Keratinocyte (primary cell): ENCODE results near the gene CHD3. TPM values are rescaled to one million over a fixed set of nuclear protein-coding genes. Genes with fewer than 3 reads are reported as not detected.

ENCODE experiments used
- DNase-seq: peaks from one replicate; pipeline ENCODE4 v3.0.0-alpha.2; 2011; ENCODE audit warnings: low read depth, missing footprints, low spot score
- FAIRE-seq: peaks from 2 replicates; lab custom pipeline; 2011; peaks lifted over from hg19 to GRCh38; lab: Jason Lieb, UNC
- H2AFZ ChIP-seq: 2 replicates; pipeline ENCODE4 v1.6.0; 2012; ENCODE audit warnings: low read length, control low read depth, inconsistent platforms; ENCODE audit not compliant: control insufficient read depth
- H3K27ac ChIP-seq: 2 replicates; pipeline ENCODE4 v1.5.1; 2011; ENCODE audit warnings: low read length; ENCODE audit not compliant: control insufficient read depth, insufficient read depth
- H3K27me3 ChIP-seq: 3 replicates; pipeline ENCODE4 v1.6.0; 2011; ENCODE audit warnings: low read length; ENCODE audit not compliant: control insufficient read depth, insufficient read depth; ENCODE audit errors: extremely low read depth
- H3K36me3 ChIP-seq, 2 experiments: 2 replicates in 1 of 2; 3 replicates in 1 of 2; pipeline ENCODE4 v1.5.1; 2011; ENCODE audit warnings: low read length in 2 of 2, mild to moderate bottlenecking in 1 of 2; ENCODE audit not compliant: control insufficient read depth in 2 of 2, insufficient read depth in 2 of 2; ENCODE audit errors: extremely low read depth in 1 of 2
- H3K4me1 ChIP-seq: 3 replicates; pipeline ENCODE4 v1.5.1; 2011; ENCODE audit warnings: low read length; ENCODE audit not compliant: control insufficient read depth, insufficient read depth; ENCODE audit errors: extremely low read depth
- H3K4me2 ChIP-seq: 3 replicates; pipeline ENCODE4 v1.6.0; 2011; ENCODE audit warnings: low read depth, low read length; ENCODE audit not compliant: control insufficient read depth, insufficient read depth; ENCODE audit errors: extremely low read depth
- H3K4me3 ChIP-seq, 3 experiments: fragments of 200-600 bp in 1 of 3; sonication (generic) in 1 of 3; 2 replicates in 2 of 3; 3 replicates in 1 of 3; pipeline ENCODE4 v1.5.1; 2011 to 2016; ENCODE audit warnings: low read length in 3 of 3, mild to moderate bottlenecking in 3 of 3, control low read depth in 2 of 3, inconsistent platforms in 1 of 3, low read depth in 1 of 3, mixed read lengths in 1 of 3, mixed run types in 1 of 3, moderate library complexity in 1 of 3; ENCODE audit not compliant: control insufficient read depth in 2 of 3, insufficient read depth in 2 of 3; ENCODE audit errors: extremely low read depth in 1 of 3
- H3K79me2 ChIP-seq: 2 replicates; pipeline ENCODE4 v1.6.0; 2012; ENCODE audit warnings: low read length; ENCODE audit not compliant: control insufficient read depth, insufficient read depth
- H3K9ac ChIP-seq: 3 replicates; pipeline ENCODE4 v1.6.0; 2011; ENCODE audit warnings: low read length; ENCODE audit not compliant: control insufficient read depth, insufficient read depth; ENCODE audit errors: extremely low read depth
- H3K9me1 ChIP-seq: 3 replicates; pipeline ENCODE4 v1.6.0; 2011; ENCODE audit warnings: low read length; ENCODE audit not compliant: control insufficient read depth, insufficient read depth; ENCODE audit errors: extremely low read depth
- H3K9me3 ChIP-seq: 2 replicates; pipeline ENCODE4 v1.5.1; 2012; ENCODE audit warnings: low read depth, low read length; ENCODE audit not compliant: control insufficient read depth
- H4K20me1 ChIP-seq: 3 replicates; pipeline ENCODE4 v1.6.0; 2011; ENCODE audit warnings: low read length; ENCODE audit not compliant: control insufficient read depth, insufficient read depth; ENCODE audit errors: extremely low read depth
- EZH2 ChIP-seq: IDR thresholded peaks from one replicate; pipeline ENCODE4 v1.6.1; 2012; ENCODE audit warnings: inconsistent platforms, mild to moderate bottlenecking, low read length, moderate library complexity
- dilution Hi-C: fragments of 300-500 bp; cut with MboI; formaldehyde crosslinking; loops from one replicate; pipeline ENCODE4 v1.7.0; 2020; ENCODE audit warnings: low sequenced_read_pairs; ENCODE audit not compliant: extremely low pct_ligation_motif_present
- polyA plus RNA-seq, 5 experiments: library from polyadenylated mRNA; depleted of rRNA in 3 of 5; stranded (reverse) in 3 of 5; stranded (forward) in 1 of 5; unstranded in 1 of 5; fragments of >200 nt; gene quantifications; 1 replicate in 1 of 5; 2 replicates in 3 of 5; 3 replicates in 1 of 5; pipeline versions ENCODE4 v1.2.1 to v1.2.3, GENCODE V29; 2011 to 2012; ENCODE audit warnings: missing spikeins in 2 of 5, low read depth in 1 of 5, low replicate concordance in 1 of 5
- TF ChIP-seq, protein P1 (sequence below), 3 experiments: IDR thresholded peaks in 1 of 3; conservative IDR thresholded peaks in 1 of 3; optimal IDR thresholded peaks in 1 of 3; 2 replicates in 2 of 3; 3 replicates in 1 of 3; pipeline versions ENCODE3 to v1.5.1; 2011; ENCODE audit warnings: low read length in 3 of 3, mild to moderate bottlenecking in 3 of 3, moderate library complexity in 2 of 3, control low read depth in 1 of 3, inconsistent platforms in 1 of 3; ENCODE audit not compliant: insufficient read depth in 2 of 3; ENCODE audit errors: extremely low read depth in 1 of 3

CHD3 gene
- polyA plus RNA-seq, 1 donor (not counting 4 experiments of a cell fraction or from before 2014, with no cell fraction given): 30.1 TPM

DNA sequence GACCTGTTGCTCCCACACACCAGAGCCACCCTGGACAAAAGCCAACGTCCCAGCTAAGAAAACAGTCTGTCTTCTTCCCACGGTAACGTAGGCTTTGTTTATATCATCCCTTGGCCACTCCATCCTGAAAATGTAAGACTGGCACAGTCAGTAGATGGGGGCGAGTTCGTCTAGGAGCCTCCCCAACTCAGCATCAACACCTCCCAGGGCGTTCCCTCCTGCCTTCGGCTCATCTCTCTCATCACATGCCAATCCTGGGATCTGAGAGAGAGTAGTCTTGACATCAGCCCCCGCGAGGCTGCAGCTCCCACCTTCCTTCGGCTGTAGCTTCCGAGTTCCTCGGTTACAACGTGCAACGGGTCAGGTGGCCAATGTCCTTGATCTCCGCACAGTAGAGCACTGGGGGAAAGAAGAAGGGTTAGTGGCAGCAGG lies 26.6 kb downstream of the CHD3 start:
- Histone ChIP-seq H3K4me2 (peak overlapping the region; percentile 97), H3K9me3 (no peaks in the 10 kb centered on the region), H4K20me1 (no peaks in the 10 kb centered on the region), H3K27me3 (no peaks in the 10 kb centered on the region), H3K4me1 (peaks cover 23% of the 10 kb centered on the region), H3K4me3 (peak overlapping the region; percentile 53 to 83 (median 60)), H3K9ac (peak overlapping the region; percentile 80), H3K27ac (peak overlapping the region; percentile 87), H3K79me2 (no peaks in the 10 kb centered on the region), H3K9me1 (no peaks in the 10 kb centered on the region), H3K36me3 (peaks cover 7 to 8% of the 10 kb centered on the region in 2 experiments), H2AFZ (peak overlapping the region; percentile 43)
- dilution Hi-C loops: no loop called here
- DNase-seq (no peak), FAIRE-seq (no peak)
- TF ChIP-seq, protein P1, sequence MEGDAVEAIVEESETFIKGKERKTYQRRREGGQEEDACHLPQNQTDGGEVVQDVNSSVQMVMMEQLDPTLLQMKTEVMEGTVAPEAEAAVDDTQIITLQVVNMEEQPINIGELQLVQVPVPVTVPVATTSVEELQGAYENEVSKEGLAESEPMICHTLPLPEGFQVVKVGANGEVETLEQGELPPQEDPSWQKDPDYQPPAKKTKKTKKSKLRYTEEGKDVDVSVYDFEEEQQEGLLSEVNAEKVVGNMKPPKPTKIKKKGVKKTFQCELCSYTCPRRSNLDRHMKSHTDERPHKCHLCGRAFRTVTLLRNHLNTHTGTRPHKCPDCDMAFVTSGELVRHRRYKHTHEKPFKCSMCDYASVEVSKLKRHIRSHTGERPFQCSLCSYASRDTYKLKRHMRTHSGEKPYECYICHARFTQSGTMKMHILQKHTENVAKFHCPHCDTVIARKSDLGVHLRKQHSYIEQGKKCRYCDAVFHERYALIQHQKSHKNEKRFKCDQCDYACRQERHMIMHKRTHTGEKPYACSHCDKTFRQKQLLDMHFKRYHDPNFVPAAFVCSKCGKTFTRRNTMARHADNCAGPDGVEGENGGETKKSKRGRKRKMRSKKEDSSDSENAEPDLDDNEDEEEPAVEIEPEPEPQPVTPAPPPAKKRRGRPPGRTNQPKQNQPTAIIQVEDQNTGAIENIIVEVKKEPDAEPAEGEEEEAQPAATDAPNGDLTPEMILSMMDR (optimal IDR thresholded peaks at IDR 0.05 in 1 of 3, IDR thresholded peaks at IDR 0.05 in 1 of 3, conservative IDR thresholded peaks at IDR 0.05 in 1 of 3; ENCODE audit: extremely low read depth in 1 of 3, insufficient read depth in 2 of 3, low read length in 3 of 3): no peak
- no peak for TF ChIP-seq EZH2

DNA sequence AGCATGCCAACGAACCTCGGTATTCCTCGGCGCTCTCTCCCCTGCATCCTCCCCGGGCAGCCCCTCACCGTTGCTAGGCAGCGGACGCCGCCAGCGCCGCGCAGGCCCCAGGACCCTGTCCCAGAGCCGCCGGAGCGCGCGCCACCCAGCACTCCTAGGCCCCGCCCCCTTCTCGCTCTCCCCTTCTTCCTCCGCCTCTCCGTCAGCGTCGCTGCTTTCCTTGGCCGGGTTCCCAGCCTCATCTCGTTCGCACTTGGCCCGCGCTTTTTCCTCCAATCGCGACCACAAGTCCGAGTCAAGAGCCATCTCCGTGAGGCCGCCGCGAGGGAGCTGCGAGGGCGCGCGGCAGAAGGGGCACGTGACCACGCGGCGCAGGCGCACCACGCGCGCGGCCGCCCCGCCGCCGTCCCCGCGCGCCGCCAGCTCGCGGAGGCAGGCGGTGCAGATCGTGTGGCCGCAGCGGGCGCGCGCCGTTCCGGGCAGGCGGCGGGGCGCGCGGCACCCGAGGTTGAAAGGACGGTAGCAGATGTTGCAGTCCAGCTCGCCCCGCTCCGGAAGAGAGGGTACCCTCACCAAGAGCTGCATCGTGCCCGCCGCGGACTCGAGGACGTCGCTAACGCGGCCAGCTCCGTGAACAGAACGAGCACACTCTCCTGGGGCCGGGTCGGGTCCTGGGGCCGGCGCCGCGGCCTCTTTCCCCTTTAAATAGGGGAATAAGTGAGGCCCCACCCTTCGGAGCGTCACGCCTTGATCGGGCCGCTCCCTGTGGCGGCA lies 27.2 kb downstream of the CHD3 start, which contains the start of gene RNF227:
Gene RNF227 (minus strand): TSS at position 679 of the 774 bp plus-strand sequence. CDS start 94 bp downstream, at position 585.
- TF ChIP-seq, protein P1 (optimal IDR thresholded peaks at IDR 0.05 in 1 of 3, IDR thresholded peaks at IDR 0.05 in 1 of 3, conservative IDR thresholded peaks at IDR 0.05 in 1 of 3; ENCODE audit: extremely low read depth in 1 of 3, insufficient read depth in 2 of 3, low read length in 3 of 3): no peak
- DNase-seq (no peak), FAIRE-seq (no peak)
- no peaks in the 10 kb centered on the region for H4K20me1 ChIP-seq
- H3K9me3 ChIP-seq: no peaks in the 10 kb centered on the region
- no peaks in the 10 kb centered on the region for H3K9me1 ChIP-seq
- dilution Hi-C loops: no loop called here
- H3K4me1 ChIP-seq: peaks cover 23% of the 10 kb centered on the region
- peaks cover 2 to 8% of the 10 kb centered on the region in 2 experiments for H3K36me3 ChIP-seq
- no peaks in the 10 kb centered on the region for H3K79me2 ChIP-seq
- peak within 1 kb of the TSS; percentile 53 to 83 (median 60) for H3K4me3 ChIP-seq
- no peaks in the 10 kb centered on the region for H3K27me3 ChIP-seq
- peak within 1 kb of the TSS; percentile 97 for H3K4me2 ChIP-seq
- peak within 1 kb of the TSS; percentile 80 for H3K9ac ChIP-seq
- H3K27ac ChIP-seq: peak within 1 kb of the TSS; percentile 87
- peak within 1 kb of the TSS; percentile 81 for H2AFZ ChIP-seq
